GM23338 (cell line): ENCODE measurements around the gene ZFR. TPM values are rescaled to one million over a fixed set of nuclear protein-coding genes. Genes with fewer than 3 reads are reported as not detected.

Experiments
- ATAC-seq: fragments of 200-7000 bp; cut with Tn5 transposase; 3 replicates; pipeline ENCODE4 v1.9.1; 2020
- DNase-seq: peaks from one replicate; pipeline ENCODE4 v3.0.0-alpha.2; 2015; ENCODE audit warnings: low spot score
- H2AFZ ChIP-seq: fragments of 200-600 bp; sonication (generic); 2 replicates; pipeline ENCODE4 v1.8.0; 2016; ENCODE audit warnings: antibody characterized with exemption, mild to moderate bottlenecking, moderate library complexity
- H3F3A ChIP-seq: fragments of 200-600 bp; sonication (generic); replicated peaks from 2 replicates; pipeline ENCODE4 v1.8.0; 2017; ENCODE audit warnings: antibody characterized with exemption, mixed run types, low read depth
- H3K27ac ChIP-seq: fragments of 200-600 bp; sonication (generic); 2 replicates; pipeline ENCODE4 v1.6.1; 2016; ENCODE audit warnings: low read depth
- H3K27me3 ChIP-seq: fragments of 200-600 bp; sonication (generic); 2 replicates; pipeline ENCODE4 v1.8.0; 2016; ENCODE audit warnings: mild to moderate bottlenecking, mixed run types, moderate library complexity; ENCODE audit not compliant: insufficient read depth
- H3K36me3 ChIP-seq: fragments of 200-600 bp; sonication (generic); 2 replicates; pipeline ENCODE4 v1.8.0; 2016; ENCODE audit warnings: mild to moderate bottlenecking; ENCODE audit not compliant: insufficient read depth
- H3K4me1 ChIP-seq: fragments of 200-600 bp; sonication (generic); 2 replicates; pipeline ENCODE4 v1.8.0; 2016; ENCODE audit warnings: mild to moderate bottlenecking, moderate library complexity; ENCODE audit not compliant: insufficient read depth
- H3K4me2 ChIP-seq: fragments of 200-600 bp; sonication (generic); 2 replicates; pipeline ENCODE4 v1.7.1; 2017; ENCODE audit warnings: mixed run types
- H3K4me3 ChIP-seq: fragments of 200-600 bp; sonication (generic); 2 replicates; pipeline ENCODE4 v1.6.1; 2016; ENCODE audit warnings: mixed run types
- H3K79me2 ChIP-seq: fragments of 200-600 bp; sonication (generic); replicated peaks from 2 replicates; pipeline ENCODE4 v1.8.0; 2017; ENCODE audit warnings: mild to moderate bottlenecking; ENCODE audit not compliant: insufficient read depth
- H3K9me2 ChIP-seq: fragments of 200-600 bp; sonication (generic); 2 replicates; pipeline ENCODE4 v1.8.0; 2017; ENCODE audit not compliant: insufficient read depth
- H4K20me1 ChIP-seq: fragments of 200-600 bp; sonication (generic); replicated peaks from 2 replicates; pipeline ENCODE4 v1.8.0; 2017; ENCODE audit warnings: mild to moderate bottlenecking; ENCODE audit not compliant: insufficient read depth
- H3K27ac Mint-ChIP-seq: 2 replicates; pipeline ENCODE4 v1.8.0; 2020; ENCODE audit warnings: inconsistent platforms, mild to moderate bottlenecking, moderate library complexity, mixed read lengths
- H3K27me3 Mint-ChIP-seq: 3 replicates; pipeline ENCODE4 v1.8.0; 2022; ENCODE audit warnings: low read depth, mild to moderate bottlenecking, moderate library complexity, mixed read lengths, inconsistent platforms; ENCODE audit not compliant: insufficient read depth, poor library complexity
- H3K36me3 Mint-ChIP-seq: 3 replicates; pipeline ENCODE4 v1.8.0; 2021; ENCODE audit warnings: low read depth, mild to moderate bottlenecking, inconsistent platforms, moderate library complexity, mixed read lengths
- H3K4me1 Mint-ChIP-seq: 3 replicates; pipeline ENCODE4 v1.8.0; 2020; ENCODE audit warnings: mild to moderate bottlenecking, inconsistent platforms, mixed read lengths
- H3K4me3 Mint-ChIP-seq: 3 replicates; pipeline ENCODE4 v1.8.0; 2021; ENCODE audit warnings: moderate library complexity, mild to moderate bottlenecking, inconsistent platforms, mixed read lengths
- H3K9me3 Mint-ChIP-seq: 3 replicates; pipeline ENCODE4 v1.8.0; 2020; ENCODE audit warnings: moderate library complexity, mild to moderate bottlenecking, inconsistent platforms, mixed read lengths
- CREB1 ChIP-seq: fragments of 250-450 bp; sonication (Bioruptor Pico); IDR thresholded peaks from 2 replicates; pipeline ENCODE4 v1.5.0; 2020; ENCODE audit warnings: low read depth, mild to moderate bottlenecking, moderate library complexity
- NANOG ChIP-seq: IDR thresholded peaks from 2 replicates; pipeline ENCODE4 v1.6.1; 2016; ENCODE audit warnings: antibody characterized with exemption, borderline replicate concordance
- POLR2AphosphoS5 ChIP-seq: IDR thresholded peaks from 2 replicates; pipeline ENCODE4 v1.6.1; 2016; ENCODE audit warnings: antibody characterized with exemption, low read depth
- ZNF331 ChIP-seq: fragments of 250-450 bp; sonication (Bioruptor Pico); IDR thresholded peaks from 2 replicates; pipeline ENCODE4 v1.5.0; 2020; ENCODE audit warnings: low read depth, mild to moderate bottlenecking, moderate library complexity
- ZNF462 ChIP-seq: fragments of 250-450 bp; sonication (Bioruptor Pico); IDR thresholded peaks from 2 replicates; pipeline ENCODE4 v1.5.0; 2020; ENCODE audit warnings: mild to moderate bottlenecking, moderate library complexity
- polyA plus RNA-seq: library from polyadenylated mRNA; unstranded; fragments of >200 nt; fragmentation: Nextera tagmentation; extraction: Ambion mirVana; gene quantifications from 2 replicates; pipeline ENCODE4 v1.2.1, GENCODE V29; 2016
- total RNA-seq: library from RNA; depleted of rRNA; stranded (reverse); fragments of >200 nt; shearing (Covaris generic); gene quantifications from 2 replicates; pipeline ENCODE4 v1.2.3, GENCODE V29; 2014

Gene ZFR
- total and polyA plus RNA-seq, 2 experiments from 2014 or later = 92.4 to 103 TPM

GRCh38 chr5:32312595-32313332, 131.8 kb downstream of the ZFR start, which contains the start of gene MTMR12:
Gene MTMR12 (minus strand): TSS chr5:32312939. CDS start chr5:32312838, 101 bp downstream.
- H3K36me3 Mint-ChIP-seq = peaks cover 15% of the 10 kb centered on the region
- no peaks in the 10 kb centered on the region for H3K9me3 Mint-ChIP-seq
- peak; percentile 93 for ATAC-seq
- Histone ChIP-seq H3K27me3 (no peaks in the 10 kb centered on the region), H4K20me1 (peaks cover 24% of the 10 kb centered on the region; the same call in 1 of the 2 replicates), H2AFZ (peak within 1 kb of the TSS; percentile 0; the same call in 1 of the 2 replicates), H3K27ac (peak within 1 kb of the TSS; percentile 83), H3K79me2 (peaks cover 48% of the 10 kb centered on the region), H3K4me1 (peaks cover 11% of the 10 kb centered on the region; the same call in 1 of the 2 replicates), H3K9me2 (no peaks in the 10 kb centered on the region), H3K36me3 (no peaks in the 10 kb centered on the region), H3K4me2 (peak within 1 kb of the TSS; percentile 96), H3F3A (peaks cover 4% of the 10 kb centered on the region; the same call in 1 of the 2 replicates), H3K4me3 (peak within 1 kb of the TSS; percentile 91)
- peaks cover 6% of the 10 kb centered on the region for H3K27me3 Mint-ChIP-seq
- peak within 1 kb of the TSS; percentile 91 for H3K4me3 Mint-ChIP-seq
- DNase-seq = peak; percentile 100
- H3K4me1 Mint-ChIP-seq = peaks cover 27% of the 10 kb centered on the region
- TF ChIP-seq CREB1 (CRISPR knock-in tag) (peak; percentile 52; the same call in 1 of the 2 replicates), ZNF331 (no peak), POLR2AphosphoS5 (peak; percentile 86), ZNF462 (CRISPR knock-in tag) (no peak), NANOG (no peak)
- peak within 1 kb of the TSS; percentile 95 for H3K27ac Mint-ChIP-seq
